ENCODE results near the gene ZNF407. TPM values are rescaled to one million over a fixed set of nuclear protein-coding genes. Genes with fewer than 3 reads are reported as not detected.

Gene ZNF407
- total RNA-seq, 4 donors from 2014 or later: 18.1 to 29.1 (median 19.7) TPM

GRCh38 chr18:75104483-75104882 is 506.8 kb downstream of the ZNF407 start:
- no peaks in the 10 kb centered on the region for H3K36me3 ChIP-seq
- 93 to 96% methylated on average over 3 to 10 of the region's 15 CpGs for WGBS, 2 donors (ENCODE audit: low coverage in 1 of 2)
- no peak overlapping the region for H3K4me3 ChIP-seq
- H3K4me1 ChIP-seq: no peaks in the 10 kb centered on the region
- no peaks in the 10 kb centered on the region for H3K27me3 ChIP-seq
- TF ChIP-seq EP300 (IDR thresholded peaks at IDR 0.05) (no peak), CTCF (IDR thresholded peaks at IDR 0.05) (no peak), POLR2AphosphoS5 (IDR thresholded peaks at IDR 0.05) (no peak), POLR2A (IDR thresholded peaks at IDR 0.05) (no peak)
- ATAC-seq: no peak
- H3K9me3 ChIP-seq: no peaks in the 10 kb centered on the region
- no peak overlapping the region for H3K27ac ChIP-seq

- H3K9me3 ChIP-seq: no peaks in the 10 kb centered on the region
- H3K27me3 ChIP-seq: no peaks in the 10 kb centered on the region
- no peak overlapping the region for H3K4me3 ChIP-seq
- no peak for ATAC-seq
- no peaks in the 10 kb centered on the region for H3K4me1 ChIP-seq
- H3K36me3 ChIP-seq: no peaks in the 10 kb centered on the region
- WGBS, 2 donors (ENCODE audit: low coverage in 1 of 2): 77 to 91% methylated on average over 3 to 5 of the region's 15 CpGs
- H3K27ac ChIP-seq: no peak overlapping the region
- TF ChIP-seq CTCF (IDR thresholded peaks at IDR 0.05): no peak
- no peak for TF ChIP-seq POLR2A (IDR thresholded peaks at IDR 0.05)
- no peak for TF ChIP-seq POLR2AphosphoS5 (IDR thresholded peaks at IDR 0.05)
- TF ChIP-seq EP300 (IDR thresholded peaks at IDR 0.05): no peak
Measured at GRCh38 chr18:75105551-75106254, 508.0 kb downstream of the ZNF407 start.

GRCh38 chr18:75106746-75107145 is 509.1 kb downstream of the ZNF407 start:
- WGBS, 2 donors (ENCODE audit: low coverage in 1 of 2): 85 to 89% methylated on average over 7 to 10 of the region's 13 CpGs
- ATAC-seq: no peak
- H3K4me3 ChIP-seq: no peak overlapping the region

GRCh38 chr18:75107196-75107930 is 509.7 kb downstream of the ZNF407 start:
- H3K36me3 ChIP-seq: no peaks in the 10 kb centered on the region
- no peak overlapping the region for H3K4me3 ChIP-seq
- 82 to 100% methylated on average over 1 to 2 of the region's 19 CpGs for WGBS, 2 donors (ENCODE audit: low coverage in 1 of 2)
- H3K4me1 ChIP-seq: no peaks in the 10 kb centered on the region
- ATAC-seq: no peak
- H3K27ac ChIP-seq: no peak overlapping the region
- H3K27me3 ChIP-seq: no peaks in the 10 kb centered on the region
- H3K9me3 ChIP-seq: no peaks in the 10 kb centered on the region
- no peak for TF ChIP-seq CTCF (IDR thresholded peaks at IDR 0.05)
- no peak for TF ChIP-seq EP300 (IDR thresholded peaks at IDR 0.05)

More at GRCh38 chr18:75106746-75107145, 509.1 kb downstream of the ZNF407 start:
- Histone ChIP-seq H3K9me3 (no peaks in the 10 kb centered on the region), H3K4me1 (no peaks in the 10 kb centered on the region), H3K36me3 (no peaks in the 10 kb centered on the region), H3K27ac (no peak overlapping the region), H3K27me3 (no peaks in the 10 kb centered on the region)
- TF ChIP-seq POLR2AphosphoS5 (IDR thresholded peaks at IDR 0.05) (no peak), POLR2A (IDR thresholded peaks at IDR 0.05) (no peak), EP300 (IDR thresholded peaks at IDR 0.05) (no peak), CTCF (IDR thresholded peaks at IDR 0.05) (no peak)

GRCh38 chr18:75107931-75108276 is 510.2 kb downstream of the ZNF407 start:
- WGBS, 2 donors (ENCODE audit: low coverage in 1 of 2): 90 to 100% methylated on average over 2 to 4 of the region's 8 CpGs
- Histone ChIP-seq H3K4me3 (no peak overlapping the region), H3K4me1 (no peaks in the 10 kb centered on the region), H3K9me3 (no peaks in the 10 kb centered on the region), H3K27me3 (no peaks in the 10 kb centered on the region), H3K27ac (no peak overlapping the region), H3K36me3 (no peaks in the 10 kb centered on the region)
- TF ChIP-seq EP300 (IDR thresholded peaks at IDR 0.05): no peak
- TF ChIP-seq POLR2A (IDR thresholded peaks at IDR 0.05): no peak
- TF ChIP-seq POLR2AphosphoS5 (IDR thresholded peaks at IDR 0.05): no peak
- no peak for TF ChIP-seq CTCF (IDR thresholded peaks at IDR 0.05)
- ATAC-seq: no peak

Data from gastroesophageal sphincter (tissue), 4 donors.